Stimulated activated naive B cell treated with anti-CD40 and anti-IgM and Interleukin-4, amounts not matched to agents 10 μg/mL and 1 μg/mL and 100 μg/mL, for 72 hours (primary cell): ENCODE results near the gene NID2.

ENCODE experiments used
- ATAC-seq, 2 donors: fragments of 150-1000 bp; cut with Tn5 transposase; replicated peaks; 2 replicates each; pipeline ENCODE4 v1.10.0; 2021; ENCODE audit warnings: moderate library complexity in 1 of 2
- DNase-seq: peaks from one replicate; pipeline ENCODE4 v3.0.0; 2021
- H3K27ac Mint-ChIP-seq: one replicate; pipeline ENCODE4 v1.8.0; 2022; ENCODE audit warnings: mild to moderate bottlenecking, mixed read lengths
- H3K27me3 Mint-ChIP-seq, 2 donors: one replicate each; pipeline ENCODE4 v1.8.0; 2022; ENCODE audit warnings: mixed read lengths in 2 of 2
- H3K36me3 Mint-ChIP-seq, 2 donors: one replicate each; pipeline ENCODE4 v1.8.0; 2022; ENCODE audit warnings: mixed read lengths in 2 of 2, mild to moderate bottlenecking in 1 of 2
- H3K4me1 Mint-ChIP-seq, 2 donors: one replicate each; pipeline ENCODE4 v1.8.0; 2022; ENCODE audit warnings: mixed read lengths in 2 of 2, mild to moderate bottlenecking in 1 of 2
- H3K4me3 Mint-ChIP-seq, 2 donors: one replicate each; pipeline ENCODE4 v1.8.0; 2022; ENCODE audit warnings: mild to moderate bottlenecking in 2 of 2, mixed read lengths in 2 of 2, moderate library complexity in 1 of 2
- H3K9me3 Mint-ChIP-seq, 2 donors: one replicate each; pipeline ENCODE4 v1.8.0; 2022; ENCODE audit warnings: mixed read lengths in 2 of 2, mild to moderate bottlenecking in 1 of 2

Gene NID2

GRCh38 chr14:52068615-52069306 is at the start of gene NID2:
Gene NID2, minus strand, starts transcription at chr14:52069059. Its CDS starts 65 bp downstream, at chr14:52068994.
- H3K36me3 Mint-ChIP-seq: no peaks in the 10 kb centered on the region
- DNase-seq (peak; percentile 48), ATAC-seq (peak; percentile 82 to 87)
- peak within 1 kb of the TSS; percentile 68 for H3K27ac Mint-ChIP-seq
- H3K4me3 Mint-ChIP-seq: peak within 1 kb of the TSS; percentile 77 to 81
- H3K27me3 Mint-ChIP-seq: peaks cover 29 to 37% of the 10 kb centered on the region in 2 donors
- peaks cover 17 to 25% of the 10 kb centered on the region in 2 donors for H3K4me1 Mint-ChIP-seq
- peaks cover 0 to 2% of the 10 kb centered on the region in 2 donors for H3K9me3 Mint-ChIP-seq

DNA sequence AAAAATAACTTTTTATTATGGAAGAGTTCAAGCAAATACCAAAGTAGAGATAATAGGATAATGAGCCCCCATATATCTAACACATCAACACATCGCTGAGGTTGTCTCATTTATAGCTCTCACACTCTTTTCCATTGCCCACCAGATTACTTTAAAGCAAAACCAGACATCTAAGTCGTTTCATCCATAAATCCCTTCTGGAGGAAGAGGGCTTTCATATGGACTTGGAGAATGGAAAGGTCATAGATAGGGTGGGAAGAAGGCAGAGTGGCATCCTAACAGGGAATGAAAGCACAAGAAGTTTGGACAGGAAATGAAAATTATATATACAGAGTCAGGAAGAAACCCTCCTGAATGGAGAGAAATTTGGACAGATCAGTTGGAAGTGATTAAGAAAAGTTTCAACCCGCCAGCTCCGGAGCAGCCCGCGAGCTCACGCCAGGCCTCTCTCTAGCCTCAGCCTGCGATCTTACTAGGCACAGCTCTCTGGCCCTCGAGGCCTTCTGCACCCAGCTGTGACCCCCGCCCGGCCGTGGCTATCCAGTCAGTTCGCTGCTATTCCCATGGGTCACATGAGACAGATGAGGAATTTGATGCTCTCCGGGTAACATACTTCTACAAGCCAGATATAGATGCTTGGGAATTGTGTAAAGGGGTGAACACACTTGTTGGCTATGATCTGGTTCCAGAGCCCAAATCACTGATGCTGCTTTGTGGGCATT is 48.4 kb upstream of the NID2 start:
- Mint-ChIP-seq H3K27me3 (no peaks in the 10 kb centered on the region), H3K4me1 (peaks cover 0 to 7% of the 10 kb centered on the region in 2 donors), H3K36me3 (no peaks in the 10 kb centered on the region), H3K27ac (no peak overlapping the region), H3K4me3 (no peak overlapping the region), H3K9me3 (no peaks in the 10 kb centered on the region)
- ATAC-seq (no peak), DNase-seq (no peak)

DNA sequence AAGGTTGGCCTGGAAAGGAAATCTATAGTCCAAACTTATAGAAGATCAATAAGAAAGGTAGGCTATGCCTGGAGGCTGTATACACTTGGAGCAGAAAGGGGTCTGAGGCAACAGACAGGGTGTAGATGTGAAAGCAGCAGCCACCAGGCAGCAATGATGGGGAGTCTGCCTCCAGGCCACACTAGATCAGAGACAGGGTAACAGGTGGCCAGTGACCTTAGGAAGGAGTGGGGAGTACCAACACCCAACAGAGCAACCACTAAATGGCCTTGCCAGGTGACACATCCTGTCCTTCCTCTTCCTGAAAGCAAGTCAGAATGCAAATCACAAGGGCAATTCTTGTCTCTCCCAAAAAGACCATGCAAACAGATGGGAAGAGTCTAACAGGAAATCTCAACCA is 46.4 kb upstream of the NID2 start:
- no peak for ATAC-seq
- Mint-ChIP-seq H3K4me1 (peaks cover 6 to 7% of the 10 kb centered on the region in 2 donors), H3K4me3 (no peak overlapping the region), H3K36me3 (no peaks in the 10 kb centered on the region), H3K27me3 (no peaks in the 10 kb centered on the region), H3K9me3 (no peaks in the 10 kb centered on the region), H3K27ac (no peak overlapping the region)
- DNase-seq: no peak

GRCh38 chr14:52112336-52113018 is 43.6 kb upstream of the NID2 start:
- ATAC-seq: no peak
- Mint-ChIP-seq H3K36me3 (no peaks in the 10 kb centered on the region), H3K27ac (no peak overlapping the region), H3K4me1 (peaks cover 7 to 10% of the 10 kb centered on the region in 2 donors), H3K9me3 (no peaks in the 10 kb centered on the region), H3K4me3 (no peak overlapping the region), H3K27me3 (peaks cover 0 to 5% of the 10 kb centered on the region in 2 donors)
- no peak for DNase-seq

- DNase-seq: no peak
- Mint-ChIP-seq H3K27me3 (peaks cover 0 to 5% of the 10 kb centered on the region in 2 donors), H3K4me1 (peaks cover 7 to 10% of the 10 kb centered on the region in 2 donors), H3K4me3 (no peak overlapping the region), H3K27ac (no peak overlapping the region), H3K9me3 (no peaks in the 10 kb centered on the region), H3K36me3 (no peaks in the 10 kb centered on the region)
- no peak for ATAC-seq
Observed at GRCh38 chr14:52111583-52111982, 42.7 kb upstream of the NID2 start.

DNA sequence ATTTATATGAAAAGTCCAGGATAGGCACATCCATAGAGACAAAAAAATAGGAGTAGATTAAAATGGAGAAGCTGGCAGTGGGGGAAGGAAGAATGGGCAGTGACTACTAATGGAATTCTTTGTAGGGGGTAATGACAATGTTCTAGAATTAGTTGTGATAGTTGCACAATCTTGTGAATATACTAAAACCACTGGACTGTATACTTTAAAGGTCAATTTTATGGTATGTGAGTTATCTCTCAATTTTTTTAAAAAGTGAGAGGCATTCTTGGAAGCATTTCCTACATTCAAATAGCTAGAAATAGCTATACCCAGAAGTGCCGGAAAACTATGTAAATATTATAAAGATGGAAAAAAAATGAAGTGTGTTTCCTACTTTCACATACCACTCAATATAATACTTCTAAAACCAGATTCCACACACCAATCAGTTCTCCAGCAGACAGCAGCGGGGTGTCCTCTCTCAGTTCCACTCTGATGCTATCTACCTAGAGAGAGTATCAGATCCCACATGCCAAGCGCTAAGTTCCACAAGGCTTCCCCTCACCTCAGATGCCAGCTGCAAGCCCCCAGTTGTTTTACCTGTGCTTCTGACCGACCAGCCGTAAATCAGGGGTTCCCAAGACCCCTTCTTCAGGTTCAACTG is 41.7 kb upstream of the NID2 start:
- no peak for DNase-seq
- no peaks in the 10 kb centered on the region for H3K9me3 Mint-ChIP-seq
- H3K4me3 Mint-ChIP-seq: no peak overlapping the region
- no peak overlapping the region for H3K27ac Mint-ChIP-seq
- no peak for ATAC-seq
- H3K4me1 Mint-ChIP-seq: peaks cover 7 to 10% of the 10 kb centered on the region in 2 donors
- H3K36me3 Mint-ChIP-seq: no peaks in the 10 kb centered on the region
- peaks cover 0 to 5% of the 10 kb centered on the region in 2 donors for H3K27me3 Mint-ChIP-seq

DNA sequence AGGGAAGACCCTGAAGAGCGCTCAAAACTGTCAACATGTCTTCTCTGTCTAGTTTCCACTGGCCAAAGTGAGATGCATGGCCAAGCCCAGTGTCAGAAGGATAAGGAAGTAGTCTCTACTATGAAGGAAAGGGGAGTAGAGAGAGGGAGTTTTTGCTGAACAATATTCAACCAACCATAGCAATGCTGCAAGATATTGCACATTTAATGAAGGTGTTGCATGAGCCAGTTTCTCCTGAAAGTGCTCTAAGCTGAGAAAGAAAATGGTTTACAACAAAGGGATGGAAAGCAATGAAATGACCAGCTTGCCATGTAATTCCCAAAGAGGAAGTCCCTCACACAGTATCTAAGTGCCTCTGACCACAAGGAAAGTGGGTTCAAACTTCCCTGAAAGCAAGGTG is 40.0 kb upstream of the NID2 start:
- no peaks in the 10 kb centered on the region for H3K9me3 Mint-ChIP-seq
- DNase-seq: no peak
- peaks cover 0 to 10% of the 10 kb centered on the region in 2 donors for H3K4me1 Mint-ChIP-seq
- no peak for ATAC-seq
- no peak overlapping the region for H3K27ac Mint-ChIP-seq
- no peaks in the 10 kb centered on the region for H3K36me3 Mint-ChIP-seq
- H3K4me3 Mint-ChIP-seq: no peak overlapping the region
- H3K27me3 Mint-ChIP-seq: peaks cover 0 to 5% of the 10 kb centered on the region in 2 donors

- H3K27me3 Mint-ChIP-seq: peaks cover 0 to 5% of the 10 kb centered on the region in 2 donors
Observed at GRCh38 chr14:52106840-52107239, 38.0 kb upstream of the NID2 start.

DNA sequence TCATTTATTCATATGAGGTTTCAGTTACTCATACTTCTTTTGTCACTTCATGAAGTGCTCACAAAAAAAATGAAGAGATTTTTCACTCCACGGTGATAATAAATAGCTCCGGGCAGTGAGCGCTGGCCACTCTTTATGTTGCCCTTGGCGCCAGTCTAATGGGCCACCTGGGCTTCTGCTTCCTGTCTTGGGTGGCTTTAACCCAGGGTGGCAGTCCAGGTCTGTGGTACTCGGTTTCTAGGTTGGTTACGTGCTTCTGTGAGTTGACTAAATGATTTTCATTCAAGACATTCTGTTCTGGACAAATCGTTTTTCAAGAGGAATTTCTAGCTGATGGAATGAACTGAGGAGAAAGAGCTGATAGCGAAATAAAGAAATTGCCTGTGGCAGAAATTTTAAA is 34.6 kb upstream of the NID2 start:
- ATAC-seq (no peak), DNase-seq (no peak)
- no peaks in the 10 kb centered on the region for H3K36me3 Mint-ChIP-seq
- H3K4me1 Mint-ChIP-seq: no peaks in the 10 kb centered on the region
- H3K27ac Mint-ChIP-seq: no peak overlapping the region
- no peaks in the 10 kb centered on the region for H3K27me3 Mint-ChIP-seq
- H3K9me3 Mint-ChIP-seq: no peaks in the 10 kb centered on the region
- H3K4me3 Mint-ChIP-seq: no peak overlapping the region

More at GRCh38 chr14:52106840-52107239, 38.0 kb upstream of the NID2 start:
- Mint-ChIP-seq H3K4me1 (peaks cover 0 to 10% of the 10 kb centered on the region in 2 donors), H3K36me3 (no peaks in the 10 kb centered on the region), H3K9me3 (no peaks in the 10 kb centered on the region), H3K27ac (no peak overlapping the region), H3K4me3 (no peak overlapping the region)
- no peak for DNase-seq
- no peak for ATAC-seq

GRCh38 chr14:52095794-52096193 is 26.9 kb upstream of the NID2 start:
- Mint-ChIP-seq H3K4me1 (no peaks in the 10 kb centered on the region), H3K27me3 (peaks cover 0 to 7% of the 10 kb centered on the region in 2 donors), H3K4me3 (no peak overlapping the region), H3K27ac (no peak overlapping the region), H3K9me3 (no peaks in the 10 kb centered on the region), H3K36me3 (no peaks in the 10 kb centered on the region)
- ATAC-seq (no peak), DNase-seq (no peak)

DNA sequence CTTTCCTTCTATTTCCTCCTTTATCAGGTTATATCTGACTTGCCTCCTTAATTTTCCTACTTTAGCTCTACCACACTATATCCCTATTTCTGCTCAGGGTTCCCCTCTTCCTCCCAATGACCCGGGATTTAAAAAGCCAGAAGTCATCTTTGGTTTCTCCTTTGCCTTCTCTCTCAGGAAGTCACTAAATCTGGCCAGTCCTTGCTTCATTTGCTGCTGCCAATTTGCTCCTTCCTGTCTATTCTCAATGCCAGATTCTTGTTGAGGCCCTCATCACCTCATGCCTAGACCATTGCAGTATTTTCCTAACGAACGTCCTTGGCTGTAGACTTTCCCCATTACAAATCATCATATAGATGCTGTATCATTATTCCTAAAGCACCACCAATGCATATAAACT is 26.5 kb upstream of the NID2 start:
- H3K4me1 Mint-ChIP-seq: no peaks in the 10 kb centered on the region
- peaks cover 3 to 9% of the 10 kb centered on the region in 2 donors for H3K27me3 Mint-ChIP-seq
- H3K36me3 Mint-ChIP-seq: no peaks in the 10 kb centered on the region
- DNase-seq (no peak), ATAC-seq (no peak)
- H3K4me3 Mint-ChIP-seq: no peak overlapping the region
- no peak overlapping the region for H3K27ac Mint-ChIP-seq
- H3K9me3 Mint-ChIP-seq: no peaks in the 10 kb centered on the region

- Mint-ChIP-seq H3K4me3 (no peak overlapping the region), H3K9me3 (no peaks in the 10 kb centered on the region), H3K36me3 (no peaks in the 10 kb centered on the region), H3K27ac (no peak overlapping the region), H3K4me1 (no peaks in the 10 kb centered on the region), H3K27me3 (peaks cover 7 to 15% of the 10 kb centered on the region in 2 donors)
- ATAC-seq: no peak
- no peak for DNase-seq
Observed at GRCh38 chr14:52094546-52095271, 25.9 kb upstream of the NID2 start.

DNA sequence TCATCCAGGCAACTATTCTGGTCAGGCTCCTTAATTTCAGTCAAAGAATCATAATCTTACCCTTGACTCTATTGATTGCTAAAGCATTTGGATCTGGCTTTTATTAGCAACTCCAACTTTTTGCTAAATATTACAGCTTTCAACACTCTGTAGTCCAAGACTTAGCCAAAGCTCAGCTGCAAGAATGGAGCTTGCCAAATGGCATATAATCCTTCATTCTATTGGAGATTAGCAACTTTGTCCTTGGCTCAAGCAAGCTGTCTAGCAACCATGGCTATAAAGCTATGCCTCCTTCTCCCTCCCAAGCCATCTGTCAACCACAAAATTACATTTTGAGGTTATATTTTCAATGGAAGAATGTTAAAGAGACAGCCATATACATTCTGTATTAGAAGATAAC is 23.1 kb upstream of the NID2 start:
- H3K4me3 Mint-ChIP-seq: no peak overlapping the region
- peaks cover 7 to 17% of the 10 kb centered on the region in 2 donors for H3K27me3 Mint-ChIP-seq
- no peaks in the 10 kb centered on the region for H3K36me3 Mint-ChIP-seq
- ATAC-seq (no peak), DNase-seq (no peak)
- H3K4me1 Mint-ChIP-seq: no peaks in the 10 kb centered on the region
- no peak overlapping the region for H3K27ac Mint-ChIP-seq
- no peaks in the 10 kb centered on the region for H3K9me3 Mint-ChIP-seq

DNA sequence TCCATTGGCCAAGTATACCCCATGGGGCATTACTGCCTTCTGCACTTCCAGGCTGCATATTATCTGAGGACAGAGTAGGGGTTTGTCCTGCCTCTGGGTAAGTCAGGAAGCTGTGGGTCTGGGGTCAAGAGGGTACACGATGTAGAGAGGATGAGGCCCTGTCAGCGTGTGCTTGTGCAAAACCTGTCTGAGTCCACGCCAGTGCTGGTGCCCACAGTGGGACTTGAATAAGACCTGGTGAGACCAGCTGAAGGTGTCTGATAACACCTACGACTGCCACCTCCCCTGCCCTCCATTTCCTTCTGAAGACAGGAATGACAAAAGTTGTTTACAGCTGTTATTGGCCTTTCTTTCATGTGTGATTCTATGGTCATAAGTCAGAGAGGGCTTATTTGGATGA is 22.1 kb upstream of the NID2 start:
- no peaks in the 10 kb centered on the region for H3K36me3 Mint-ChIP-seq
- ATAC-seq (no peak), DNase-seq (no peak)
- no peak overlapping the region for H3K27ac Mint-ChIP-seq
- no peaks in the 10 kb centered on the region for H3K4me1 Mint-ChIP-seq
- H3K27me3 Mint-ChIP-seq: peaks cover 7 to 17% of the 10 kb centered on the region in 2 donors
- no peak overlapping the region for H3K4me3 Mint-ChIP-seq
- no peaks in the 10 kb centered on the region for H3K9me3 Mint-ChIP-seq
